SK-N-SH treated with all-trans-retinoic acid at 6 μM for 48 hours (cell line): ENCODE data around the gene PYGM.

Source experiments
- ATAC-seq: fragments of 200-7000 bp; cut with Tn5 transposase; 3 replicates; pipeline ENCODE4 v1.9.1; 2020; ENCODE audit warnings: mild to moderate bottlenecking, moderate library complexity
- BACH2 ChIP-seq: fragments of 250-450 bp; sonication (Bioruptor Pico); IDR thresholded peaks from 2 replicates; pipeline ENCODE4 v1.9.0; 2021; ENCODE audit warnings: mild to moderate bottlenecking, borderline replicate concordance
- ESRRG ChIP-seq: fragments of 250-450 bp; sonication (Bioruptor Pico); IDR thresholded peaks from 2 replicates; pipeline ENCODE4 v1.6.1; 2021; ENCODE audit warnings: mild to moderate bottlenecking
- GLIS3 ChIP-seq: fragments of 250-450 bp; sonication (Bioruptor Pico); IDR thresholded peaks from 2 replicates; pipeline ENCODE4 v1.5.0; 2020; ENCODE audit warnings: mild to moderate bottlenecking, moderate library complexity
- ISL1 ChIP-seq: fragments of 250-450 bp; sonication (Bioruptor Pico); IDR thresholded peaks from 2 replicates; pipeline ENCODE4 v2.1.2; 2022; ENCODE audit warnings: mild to moderate bottlenecking, moderate library complexity
- OSR1 ChIP-seq: fragments of 250-450 bp; sonication (Bioruptor Pico); IDR thresholded peaks from 2 replicates; pipeline ENCODE4 v1.8.0; 2022; ENCODE audit warnings: moderate library complexity, mild to moderate bottlenecking, inconsistent platforms
- POU6F1 ChIP-seq: fragments of 250-450 bp; sonication (Bioruptor Pico); IDR thresholded peaks from 2 replicates; pipeline ENCODE4 v1.8.0; 2021; ENCODE audit warnings: low read depth, mild to moderate bottlenecking, moderate library complexity, borderline replicate concordance
- PPARA ChIP-seq: fragments of 250-450 bp; sonication (Bioruptor Pico); IDR thresholded peaks from 2 replicates; pipeline ENCODE4 v1.5.0; 2020; ENCODE audit warnings: mild to moderate bottlenecking, borderline replicate concordance
- RARB ChIP-seq: fragments of 250-450 bp; sonication (Bioruptor Pico); IDR thresholded peaks from 2 replicates; pipeline ENCODE4 v1.8.0; 2021; ENCODE audit warnings: mild to moderate bottlenecking, moderate library complexity
- SNAI2 ChIP-seq: fragments of 250-450 bp; sonication (Bioruptor Pico); IDR thresholded peaks from 2 replicates; pipeline ENCODE4 v1.5.0; 2020; ENCODE audit warnings: mild to moderate bottlenecking, moderate library complexity
- TCF4 ChIP-seq: fragments of 250-450 bp; sonication (Bioruptor Pico); IDR thresholded peaks from 2 replicates; pipeline ENCODE4 v1.8.0; 2021; ENCODE audit warnings: mild to moderate bottlenecking, moderate library complexity, borderline replicate concordance
- TSHZ2 ChIP-seq: fragments of 250-450 bp; sonication (Bioruptor Pico); IDR thresholded peaks from 2 replicates; pipeline ENCODE4 v1.5.0; 2020; ENCODE audit warnings: mild to moderate bottlenecking, moderate library complexity
- ZC3H10 ChIP-seq: fragments of 250-450 bp; sonication (Bioruptor Pico); IDR thresholded peaks from 2 replicates; pipeline ENCODE4 v1.5.1; 2021; ENCODE audit warnings: mild to moderate bottlenecking, moderate library complexity
- ZFP3 ChIP-seq: fragments of 250-450 bp; sonication (Bioruptor Pico); IDR thresholded peaks from 2 replicates; pipeline ENCODE4 v1.5.0; 2020; ENCODE audit warnings: mild to moderate bottlenecking, moderate library complexity
- ZFP30 ChIP-seq: fragments of 450-650 bp; formaldehyde crosslinking; IDR thresholded peaks from 2 replicates; pipeline ENCODE4 v1.5.0; 2022; ENCODE audit warnings: mild to moderate bottlenecking, moderate library complexity
- ZNF70 ChIP-seq: fragments of 450-650 bp; formaldehyde crosslinking; IDR thresholded peaks from 2 replicates; pipeline ENCODE4 v1.5.0; 2020; ENCODE audit warnings: mild to moderate bottlenecking, moderate library complexity
- TF ChIP-seq, protein P1 (sequence below): fragments of 250-450 bp; sonication (Bioruptor Pico); IDR thresholded peaks from 2 replicates; pipeline ENCODE4 v1.5.1; 2021; ENCODE audit warnings: mild to moderate bottlenecking, moderate library complexity
- TF ChIP-seq, protein P2 (sequence below): fragments of 250-450 bp; sonication (Bioruptor Pico); IDR thresholded peaks from 2 replicates; pipeline ENCODE4 v1.5.1; 2020; ENCODE audit warnings: low read depth, mild to moderate bottlenecking, moderate library complexity

The PYGM gene

GRCh38 chr11:64803846-64804345 lies 44.1 kb upstream of the PYGM start:
- ATAC-seq: peak; percentile 39
- no peak for TF ChIP-seq GLIS3
- no peak for TF ChIP-seq ZFP3 (CRISPR knock-in tag)
- no peak for TF ChIP-seq OSR1
- no peak for TF ChIP-seq ZNF70 (CRISPR knock-in tag)
- no peak for TF ChIP-seq TCF4
- TF ChIP-seq ZFP30 (CRISPR knock-in tag): no peak
- no peak for TF ChIP-seq BACH2 (CRISPR knock-in tag)

- ATAC-seq: peak; percentile 95
- no peak for TF ChIP-seq TCF4
Observed at GRCh38 chr11:64803158-64803845, 43.5 kb upstream of the PYGM start, which contains the start of gene MAP4K2. Gene MAP4K2, minus strand, starts transcription at chr11:64803214. Its CDS starts 65 bp downstream, at chr11:64803149.

DNA sequence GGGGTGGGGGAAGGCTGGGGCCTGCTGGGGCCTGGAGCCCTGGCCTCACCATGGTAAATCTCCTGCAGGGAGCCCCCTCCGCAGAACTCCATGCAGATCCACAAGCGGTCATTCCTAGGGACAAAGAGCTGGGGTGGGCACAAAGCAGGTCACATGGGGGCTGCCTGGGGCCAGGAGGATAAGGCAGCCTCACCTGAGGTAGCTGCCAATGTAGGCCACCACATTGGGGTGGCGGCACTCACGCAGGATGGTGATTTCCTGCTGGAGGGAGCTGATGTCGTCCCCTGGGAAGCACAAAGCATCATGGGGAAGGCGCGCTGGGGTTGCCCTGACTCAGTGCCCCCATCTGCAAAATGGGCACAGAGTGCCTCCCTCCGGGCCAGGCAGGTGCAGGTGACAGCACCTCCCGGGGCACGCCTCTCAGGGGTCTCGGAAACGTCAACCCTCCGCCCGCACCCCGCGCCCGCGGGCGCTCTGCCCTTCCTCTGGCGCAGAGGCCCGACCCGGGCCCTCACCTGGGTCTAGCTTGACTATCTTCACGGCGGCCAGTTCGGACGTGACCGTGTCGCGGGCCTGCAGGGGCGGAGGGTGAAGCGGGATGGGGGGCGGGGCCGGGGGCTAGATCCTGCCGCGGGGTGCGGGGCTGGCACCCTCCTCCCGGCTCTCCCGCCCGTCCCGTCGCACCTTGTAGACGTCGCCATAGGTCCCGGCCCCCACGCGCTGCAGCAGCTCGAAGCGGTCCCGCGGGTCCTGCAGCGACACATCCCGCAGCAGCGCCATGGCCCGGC lies 42.8 kb upstream of the PYGM start:
- no peak for ATAC-seq

More for the DNA sequence above, 42.8 kb upstream of the PYGM start:
- TF ChIP-seq ESRRG (CRISPR knock-in tag) (no peak), POU6F1 (CRISPR knock-in tag) (no peak), GLIS3 (no peak), RARB (no peak), ZNF70 (CRISPR knock-in tag) (no peak), ISL1 (no peak), SNAI2 (no peak), ZC3H10 (CRISPR knock-in tag) (no peak), TCF4 (no peak), OSR1 (no peak), ZFP3 (CRISPR knock-in tag) (no peak), PPARA (CRISPR knock-in tag) (no peak), TSHZ2 (CRISPR knock-in tag) (no peak)
- TF ChIP-seq, protein P1, sequence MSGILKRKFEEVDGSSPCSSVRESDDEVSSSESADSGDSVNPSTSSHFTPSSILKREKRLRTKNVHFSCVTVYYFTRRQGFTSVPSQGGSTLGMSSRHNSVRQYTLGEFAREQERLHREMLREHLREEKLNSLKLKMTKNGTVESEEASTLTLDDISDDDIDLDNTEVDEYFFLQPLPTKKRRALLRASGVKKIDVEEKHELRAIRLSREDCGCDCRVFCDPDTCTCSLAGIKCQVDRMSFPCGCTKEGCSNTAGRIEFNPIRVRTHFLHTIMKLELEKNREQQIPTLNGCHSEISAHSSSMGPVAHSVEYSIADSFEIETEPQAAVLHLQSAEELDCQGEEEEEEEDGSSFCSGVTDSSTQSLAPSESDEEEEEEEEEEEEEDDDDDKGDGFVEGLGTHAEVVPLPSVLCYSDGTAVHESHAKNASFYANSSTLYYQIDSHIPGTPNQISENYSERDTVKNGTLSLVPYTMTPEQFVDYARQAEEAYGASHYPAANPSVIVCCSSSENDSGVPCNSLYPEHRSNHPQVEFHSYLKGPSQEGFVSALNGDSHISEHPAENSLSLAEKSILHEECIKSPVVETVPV: no peak
- TF ChIP-seq, protein P2, sequence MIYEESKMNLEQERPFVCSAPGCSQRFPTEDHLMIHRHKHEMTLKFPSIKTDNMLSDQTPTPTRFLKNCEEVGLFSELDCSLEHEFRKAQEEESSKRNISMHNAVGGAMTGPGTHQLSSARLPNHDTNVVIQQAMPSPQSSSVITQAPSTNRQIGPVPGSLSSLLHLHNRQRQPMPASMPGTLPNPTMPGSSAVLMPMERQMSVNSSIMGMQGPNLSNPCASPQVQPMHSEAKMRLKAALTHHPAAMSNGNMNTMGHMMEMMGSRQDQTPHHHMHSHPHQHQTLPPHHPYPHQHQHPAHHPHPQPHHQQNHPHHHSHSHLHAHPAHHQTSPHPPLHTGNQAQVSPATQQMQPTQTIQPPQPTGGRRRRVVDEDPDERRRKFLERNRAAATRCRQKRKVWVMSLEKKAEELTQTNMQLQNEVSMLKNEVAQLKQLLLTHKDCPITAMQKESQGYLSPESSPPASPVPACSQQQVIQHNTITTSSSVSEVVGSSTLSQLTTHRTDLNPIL (CRISPR knock-in tag): no peak
